Adrenal gland (tissue), 12 donors: ENCODE measurements around the gene MC1R. TPM values are rescaled to one million over a fixed set of nuclear protein-coding genes. Genes with fewer than 3 reads are reported as not detected.

Experiments used
- DNase-seq, 7 donors: peaks; one replicate each; pipeline ENCODE4 v3.0.0-alpha.2; 2019 to 2020
- H3K27ac ChIP-seq, 5 donors: fragments of 200-600 bp; sonication (generic) in 4 of 5; 1 replicate in 3 of 5; 2 replicates in 2 of 5; pipeline versions ENCODE4 v1.5.1 to v1.8.0; 2016 to 2020; ENCODE audit warnings: mild to moderate bottlenecking in 1 of 5
- H3K27me3 ChIP-seq: fragments of 200-600 bp; 2 replicates; pipeline ENCODE4 v1.8.0; 2021
- H3K36me3 ChIP-seq, 2 donors: fragments of 200-600 bp; replicated peaks in 1 of 2; 1 replicate in 1 of 2; 2 replicates in 1 of 2; pipeline versions ENCODE4 v1.5.1 to v1.8.0; 2018 to 2022
- H3K4me1 ChIP-seq, 2 donors: fragments of 200-600 bp; replicated peaks in 1 of 2; 1 replicate in 1 of 2; 2 replicates in 1 of 2; pipeline versions ENCODE4 v1.5.1 to v1.8.0; 2018 to 2021
- H3K4me3 ChIP-seq, 4 donors: fragments of 200-600 bp; sonication (generic) in 3 of 4; one replicate each; pipeline ENCODE4 v1.5.1; 2016 to 2018
- H3K9me3 ChIP-seq, 3 donors: fragments of 200-600 bp; sonication (generic) in 1 of 3; replicated peaks in 1 of 3; 1 replicate in 2 of 3; 2 replicates in 1 of 3; pipeline versions ENCODE4 v1.5.1 to v1.8.0; 2016 to 2021
- POLR2A ChIP-seq, 2 donors: fragments of 450-650 bp; IDR thresholded peaks; one replicate each; pipeline ENCODE4 v1.6.1; 2017; ENCODE audit warnings: antibody characterized with exemption in 2 of 2, mild to moderate bottlenecking in 2 of 2, moderate library complexity in 1 of 2
- WGBS, 4 donors: extraction: QIAGEN DNeasy Blood & Tissue Kit in 2 of 4; methylation state at CpG; one replicate each; pipeline versions ENCODE4 v1.1.5 to v1.1.7; 2013 to 2017; 5-methylcytosine and 5-hydroxymethylcytosine counted together
- intact Hi-C, 2 donors: fragments of 100-400 bp; cut with DNase I; formaldehyde crosslinking; loops; one replicate each; pipeline versions ENCODE4 v1.14.1 to v1.15.0; 2022 to 2023
- polyA plus RNA-seq, 3 donors: library from polyadenylated mRNA; stranded (reverse); fragments of 200-250 nt in 2 of 3; fragments of 350-450 nt in 1 of 3; fragmentation: Illumina TruSeq in 1 of 3; extraction: RNeasy Lipid Tissue Mini Kit (QIAGEN cat#74804) in 1 of 3; gene quantifications; one replicate each; pipeline ENCODE4 v1.2.3, GENCODE V29; 2013 to 2014
- total RNA-seq, 9 donors: library from RNA; depleted of rRNA in 4 of 9; stranded (reverse); fragments of >200 nt in 4 of 9; fragments of 120-200 nt in 1 of 9; fragmentation: NEBNext Ultra II Directional in 1 of 9; extraction: Animal tissue kit (Norgen Biotek cat#: 25700) in 1 of 9; gene quantifications; one replicate each; pipeline versions ENCODE4 v1.1.0 to v1.2.4, GENCODE V29; 2013 to 2023
- TF ChIP-seq, protein P1 (sequence below), 6 experiments: fragments of 450-650 bp in 4 of 6; fragments of 200-600 bp in 2 of 6; sonication (generic) in 1 of 6; IDR thresholded peaks; 1 replicate in 5 of 6; 2 replicates in 1 of 6; pipeline versions ENCODE4 v1.5.1 to v1.8.0; 2016 to 2021; ENCODE audit warnings: antibody characterized with exemption in 6 of 6, mild to moderate bottlenecking in 2 of 6, moderate library complexity in 1 of 6
- donor health status: healthy with polysubstance abuse.
- donor health status: Bipolar disorder and iron deficiency.
- donor health status: DM: yes; HTN: yes; CAD: no.
- donor health status: DM: no; HTN: no; CAD: no.
- donor health status: DM: no; HTN: no; CAD: no.
- donor health status: DM: yes; HTN: yes; CAD: no.

MC1R gene
- total and polyA plus RNA-seq, 12 donors: 0.55 to 20.4 (median 6.2) TPM

GRCh38 chr16:89949756-89950155 is 31.1 kb downstream of the MC1R start:
- Histone ChIP-seq H3K4me3 (peak overlapping the region in 1 of 4 donors; percentile 78), H3K36me3 (no peaks in the 10 kb centered on the region), H3K27ac (no peak overlapping the region), H3K27me3 (no peaks in the 10 kb centered on the region), H3K4me1 (peaks cover 0 to 14% of the 10 kb centered on the region in 2 donors), H3K9me3 (no peaks in the 10 kb centered on the region)
- TF ChIP-seq POLR2A (IDR thresholded peaks at IDR 0.05): no peak
- TF ChIP-seq, protein P1, sequence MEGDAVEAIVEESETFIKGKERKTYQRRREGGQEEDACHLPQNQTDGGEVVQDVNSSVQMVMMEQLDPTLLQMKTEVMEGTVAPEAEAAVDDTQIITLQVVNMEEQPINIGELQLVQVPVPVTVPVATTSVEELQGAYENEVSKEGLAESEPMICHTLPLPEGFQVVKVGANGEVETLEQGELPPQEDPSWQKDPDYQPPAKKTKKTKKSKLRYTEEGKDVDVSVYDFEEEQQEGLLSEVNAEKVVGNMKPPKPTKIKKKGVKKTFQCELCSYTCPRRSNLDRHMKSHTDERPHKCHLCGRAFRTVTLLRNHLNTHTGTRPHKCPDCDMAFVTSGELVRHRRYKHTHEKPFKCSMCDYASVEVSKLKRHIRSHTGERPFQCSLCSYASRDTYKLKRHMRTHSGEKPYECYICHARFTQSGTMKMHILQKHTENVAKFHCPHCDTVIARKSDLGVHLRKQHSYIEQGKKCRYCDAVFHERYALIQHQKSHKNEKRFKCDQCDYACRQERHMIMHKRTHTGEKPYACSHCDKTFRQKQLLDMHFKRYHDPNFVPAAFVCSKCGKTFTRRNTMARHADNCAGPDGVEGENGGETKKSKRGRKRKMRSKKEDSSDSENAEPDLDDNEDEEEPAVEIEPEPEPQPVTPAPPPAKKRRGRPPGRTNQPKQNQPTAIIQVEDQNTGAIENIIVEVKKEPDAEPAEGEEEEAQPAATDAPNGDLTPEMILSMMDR (IDR thresholded peaks at IDR 0.05): no peak
- WGBS, 4 donors: 87 to 96% (median 92%) methylated on average over 10 to 12 of the region's 12 CpGs
- no peak for DNase-seq
- intact Hi-C loops: no loop called here

DNA sequence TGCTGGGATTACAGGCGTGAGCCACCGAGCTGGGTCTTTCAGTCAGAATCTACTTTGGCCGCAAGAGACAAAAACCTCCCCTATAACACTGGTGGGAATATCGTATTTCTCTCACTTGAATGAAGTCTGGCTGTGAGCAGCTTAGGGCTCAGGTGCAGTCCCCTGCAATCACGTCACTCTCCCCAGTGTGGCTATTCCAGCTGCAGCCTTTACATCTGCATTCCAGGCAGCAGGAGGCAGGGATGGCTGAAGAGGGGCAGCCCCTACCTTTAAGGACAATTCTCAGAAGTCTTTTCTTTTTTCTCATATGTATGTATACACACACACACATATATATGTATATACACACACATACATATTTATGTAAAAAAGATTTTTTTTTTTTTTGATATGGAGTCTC is 32.8 kb downstream of the MC1R start:
- peaks cover 0 to 14% of the 10 kb centered on the region in 2 donors for H3K4me1 ChIP-seq
- intact Hi-C loops: no loop called here
- DNase-seq: no peak

DNA sequence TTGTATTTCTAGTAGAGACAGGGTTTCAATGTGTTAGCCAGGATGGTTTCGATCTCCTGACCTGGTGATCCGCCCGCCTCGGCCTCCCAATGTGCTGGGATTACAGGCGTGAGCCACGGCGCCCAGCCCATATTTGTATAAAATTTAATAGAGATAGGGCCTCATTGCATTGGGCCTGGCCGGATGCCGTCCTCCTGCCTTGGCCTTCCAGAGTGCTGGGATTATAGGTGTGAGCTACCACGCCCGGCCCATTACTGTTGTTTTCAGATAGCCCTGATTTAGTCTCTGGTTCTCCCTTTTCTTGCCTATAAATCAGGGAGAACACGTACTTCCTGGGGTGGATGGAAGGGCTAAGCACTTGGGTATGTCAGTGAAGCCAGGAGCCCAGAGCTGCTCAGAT is 33.4 kb downstream of the MC1R start:
- no peaks in the 10 kb centered on the region for H3K27me3 ChIP-seq
- peaks cover 0 to 5% of the 10 kb centered on the region in 2 donors for H3K36me3 ChIP-seq
- WGBS, 4 donors: 95 to 98% (median 97%) methylated on average over 11 to 12 of the region's 12 CpGs
- H3K4me1 ChIP-seq: peaks cover 0 to 14% of the 10 kb centered on the region in 2 donors
- TF ChIP-seq POLR2A (IDR thresholded peaks at IDR 0.05): no peak
- TF ChIP-seq, protein P1 (IDR thresholded peaks at IDR 0.05): no peak
- intact Hi-C loops: no loop called here
- no peak overlapping the region for H3K27ac ChIP-seq
- H3K9me3 ChIP-seq: no peaks in the 10 kb centered on the region
- no peak for DNase-seq
- H3K4me3 ChIP-seq: no peak overlapping the region

More for the DNA sequence above, 32.8 kb downstream of the MC1R start:
- Histone ChIP-seq H3K4me3 (no peak overlapping the region), H3K27me3 (no peaks in the 10 kb centered on the region), H3K27ac (no peak overlapping the region), H3K36me3 (no peaks in the 10 kb centered on the region), H3K9me3 (no peaks in the 10 kb centered on the region)
- TF ChIP-seq POLR2A (IDR thresholded peaks at IDR 0.05): no peak
- TF ChIP-seq, protein P1 (IDR thresholded peaks at IDR 0.05): no peak
- 94 to 96% (median 96%) methylated on average over 5 of the region's 5 CpGs for WGBS, 4 donors

DNA sequence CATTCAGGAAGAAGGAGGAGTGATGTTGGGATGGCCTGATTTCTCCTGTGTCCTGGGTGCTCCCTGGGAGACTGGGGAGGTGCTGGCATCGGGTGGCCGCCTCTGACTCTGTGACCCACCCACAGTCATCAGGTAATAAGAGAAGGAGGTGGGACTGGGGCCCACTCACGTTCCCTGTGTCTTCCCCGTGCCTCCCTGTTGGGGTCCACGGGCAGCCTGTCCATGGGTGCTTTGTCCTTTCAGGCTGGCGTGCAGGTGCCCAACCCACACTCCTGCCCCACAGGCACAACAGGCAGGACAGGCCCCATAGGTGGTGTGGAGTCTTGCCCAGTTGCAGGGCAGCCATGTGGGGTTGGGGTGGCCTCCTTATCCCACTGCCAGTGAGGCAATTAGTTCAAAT is 33.9 kb downstream of the MC1R start:
- Histone ChIP-seq H3K4me3 (no peak overlapping the region), H3K4me1 (peaks cover 0 to 14% of the 10 kb centered on the region in 2 donors), H3K27ac (no peak overlapping the region), H3K36me3 (peaks cover 0 to 7% of the 10 kb centered on the region in 2 donors), H3K27me3 (no peaks in the 10 kb centered on the region), H3K9me3 (no peaks in the 10 kb centered on the region)
- DNase-seq: no peak
- 86 to 94% (median 93%) methylated on average over 2 to 6 of the region's 6 CpGs for WGBS, 4 donors
- TF ChIP-seq, protein P1 (IDR thresholded peaks at IDR 0.05): no peak
- TF ChIP-seq POLR2A (IDR thresholded peaks at IDR 0.05): no peak
- intact Hi-C loops: no loop called here
